HEK293 (cell line): Measurements from ENCODE around the gene BORCS6.

Experiments
- CTCF ChIA-PET: fragments of 350-600 bp; formaldehyde crosslinking; extraction: SDS; loops from one replicate; lab custom pipeline; 2021; ENCODE audit warnings: antibody characterized with exemption; lab: Yijun Ruan, JAX
- POLR2A ChIA-PET: fragments of 300-600 bp; formaldehyde crosslinking; extraction: SDS; loops from one replicate; lab custom pipeline; 2020; ENCODE audit warnings: antibody characterized with exemption, inconsistent platforms; lab: Yijun Ruan, JAX
- H3K27ac ChIP-seq: fragments of 200-500 bp; sonication (Bioruptor generic); 2 replicates; pipeline ENCODE4 v1.5.1; 2014; ENCODE audit warnings: low read depth, low read length, control low read depth, inconsistent platforms; ENCODE audit errors: extremely low read depth
- H3K36me3 ChIP-seq, 2 experiments: fragments of 200-500 bp in 1 of 2; sonication (Bioruptor generic) in 1 of 2; 1 replicate in 1 of 2; 2 replicates in 1 of 2; pipeline ENCODE4 v1.5.1; 2014 to 2017; ENCODE audit warnings: inconsistent platforms in 2 of 2, low read length in 2 of 2; ENCODE audit not compliant: control insufficient read depth in 2 of 2, insufficient read depth in 1 of 2
- H3K4me1 ChIP-seq: fragments of 200-500 bp; sonication (Bioruptor generic); 2 replicates; pipeline ENCODE4 v1.5.1; 2014; ENCODE audit warnings: mild to moderate bottlenecking, low read length, inconsistent platforms; ENCODE audit not compliant: control insufficient read depth, insufficient read depth
- H3K4me3 ChIP-seq: 2 replicates; pipeline ENCODE4 v1.5.1; 2011; ENCODE audit warnings: low read depth, mild to moderate bottlenecking, control low read depth, low read length, moderate library complexity
- H3K9me3 ChIP-seq: fragments of 200-500 bp; sonication (Bioruptor generic); 2 replicates; pipeline ENCODE4 v1.5.1; 2014; ENCODE audit warnings: low read depth, low read length, inconsistent platforms; ENCODE audit not compliant: control insufficient read depth, insufficient read depth
- GLI4 ChIP-seq: fragments of 450-650 bp; formaldehyde crosslinking; IDR thresholded peaks from 2 replicates; pipeline ENCODE4 v1.5.1; 2016; ENCODE audit warnings: missing biosample characterization, missing genetic modification characterization
- HIC1 ChIP-seq: fragments of 450-650 bp; formaldehyde crosslinking; IDR thresholded peaks from 2 replicates; pipeline ENCODE4 v1.5.1; 2016; ENCODE audit warnings: missing biosample characterization, missing genetic modification characterization
- SP3 ChIP-seq: fragments of 450-650 bp; formaldehyde crosslinking; IDR thresholded peaks from 2 replicates; pipeline ENCODE4 v1.5.1; 2016; ENCODE audit warnings: missing biosample characterization, missing genetic modification characterization
- SP7 ChIP-seq: fragments of 450-650 bp; formaldehyde crosslinking; IDR thresholded peaks from 2 replicates; pipeline ENCODE4 v1.5.1; 2016; ENCODE audit warnings: missing biosample characterization, missing genetic modification characterization
- ZBTB11 ChIP-seq: fragments of 450-650 bp; formaldehyde crosslinking; conservative IDR thresholded peaks from 2 replicates; pipeline ENCODE4 v1.5.1; 2016; ENCODE audit warnings: low read depth, missing biosample characterization, missing genetic modification characterization
- ZFP37 ChIP-seq: fragments of 450-650 bp; formaldehyde crosslinking; IDR thresholded peaks from 2 replicates; pipeline ENCODE4 v1.5.1; 2016; ENCODE audit warnings: missing biosample characterization, missing genetic modification characterization
- ZNF221 ChIP-seq: fragments of 450-650 bp; formaldehyde crosslinking; IDR thresholded peaks from 2 replicates; pipeline ENCODE4 v1.5.1; 2017; ENCODE audit warnings: missing biosample characterization, missing genetic modification characterization, borderline replicate concordance
- ZNF513 ChIP-seq: fragments of 450-650 bp; IDR thresholded peaks from 2 replicates; pipeline ENCODE4 v1.5.1; 2018; ENCODE audit warnings: missing biosample characterization, missing genetic modification characterization
- ZXDB ChIP-seq: fragments of 450-650 bp; formaldehyde crosslinking; IDR thresholded peaks from 2 replicates; pipeline ENCODE4 v1.5.1; 2016; ENCODE audit warnings: missing biosample characterization, missing genetic modification characterization
- TF ChIP-seq, protein P1 (sequence below): fragments of 450-650 bp; formaldehyde crosslinking; IDR thresholded peaks from 2 replicates; pipeline ENCODE4 v1.5.0; 2017; ENCODE audit warnings: missing biosample characterization, missing genetic modification characterization, borderline replicate concordance

BORCS6 gene

GRCh38 chr17:8162233-8162996, 27.6 kb downstream of the BORCS6 start, which contains the start of gene VAMP2 (continued):
- TF ChIP-seq ZBTB11 (tag by site-specific recombination) (no peak), SP3 (tag by site-specific recombination) (peak; percentile 64), ZFP37 (tag by site-specific recombination) (no peak), ZXDB (tag by site-specific recombination) (no peak)
- TF ChIP-seq, protein P1, sequence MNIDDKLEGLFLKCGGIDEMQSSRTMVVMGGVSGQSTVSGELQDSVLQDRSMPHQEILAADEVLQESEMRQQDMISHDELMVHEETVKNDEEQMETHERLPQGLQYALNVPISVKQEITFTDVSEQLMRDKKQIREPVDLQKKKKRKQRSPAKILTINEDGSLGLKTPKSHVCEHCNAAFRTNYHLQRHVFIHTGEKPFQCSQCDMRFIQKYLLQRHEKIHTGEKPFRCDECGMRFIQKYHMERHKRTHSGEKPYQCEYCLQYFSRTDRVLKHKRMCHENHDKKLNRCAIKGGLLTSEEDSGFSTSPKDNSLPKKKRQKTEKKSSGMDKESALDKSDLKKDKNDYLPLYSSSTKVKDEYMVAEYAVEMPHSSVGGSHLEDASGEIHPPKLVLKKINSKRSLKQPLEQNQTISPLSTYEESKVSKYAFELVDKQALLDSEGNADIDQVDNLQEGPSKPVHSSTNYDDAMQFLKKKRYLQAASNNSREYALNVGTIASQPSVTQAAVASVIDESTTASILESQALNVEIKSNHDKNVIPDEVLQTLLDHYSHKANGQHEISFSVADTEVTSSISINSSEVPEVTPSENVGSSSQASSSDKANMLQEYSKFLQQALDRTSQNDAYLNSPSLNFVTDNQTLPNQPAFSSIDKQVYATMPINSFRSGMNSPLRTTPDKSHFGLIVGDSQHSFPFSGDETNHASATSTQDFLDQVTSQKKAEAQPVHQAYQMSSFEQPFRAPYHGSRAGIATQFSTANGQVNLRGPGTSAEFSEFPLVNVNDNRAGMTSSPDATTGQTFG: no peak
- TF ChIP-seq, all 188 proteins: peak for 28

- peak overlapping the region; percentile 96 for H3K27ac ChIP-seq
- H3K4me1 ChIP-seq: peaks cover 24% of the 10 kb centered on the region
- CTCF ChIA-PET: interaction anchor here (0.5 to 7.3 kb wide), 9 partner anchors 12 to 104 kb away, joined by 3 to 91 read pairs (median 4); no protein-coding TSS in a partner anchor
- peaks cover 15 to 34% of the 10 kb centered on the region in 2 experiments; a peak in 2 of 3 replicates for H3K36me3 ChIP-seq
- peak overlapping the region; percentile 89 for H3K4me3 ChIP-seq
- POLR2A ChIA-PET: interaction anchor here (0.6 to 2.2 kb wide), 4 partner anchors 12 to 86 kb away, joined by 3 to 7 read pairs (median 3); partner anchors contain the start of gene CTC1
- H3K9me3 ChIP-seq: no peaks in the 10 kb centered on the region
- TF ChIP-seq GLI4 (tag by site-specific recombination) (0 out of 2 replicates have a peak, but pooled peaks have one; percentile 12), SP7 (tag by site-specific recombination) (no peak), HIC1 (tag by site-specific recombination) (peak; percentile 47; the same call in 1 of the 2 replicates), ZNF513 (tag by site-specific recombination) (peak; percentile 66; the same call in 1 of the 2 replicates), ZNF221 (tag by site-specific recombination) (no peak)
- TF ChIP-seq, all 188 proteins: peak for 3
Measured at GRCh38 chr17:8161289-8162232, 28.4 kb downstream of the BORCS6 start.
